Measurements from ENCODE around the gene LRRC27.

LRRC27 gene

GRCh38 chr10:132301371-132302330 lies 30.3 kb upstream of the LRRC27 start:
- H3K4me1 Mint-ChIP-seq = peaks cover 16% of the 10 kb centered on the region
- H3K27ac Mint-ChIP-seq = no peak overlapping the region
- H3K4me3 Mint-ChIP-seq = no peak overlapping the region
- peaks cover 48% of the 10 kb centered on the region for H3K27me3 Mint-ChIP-seq (ENCODE audit: low read depth)
- TF ChIP-seq CTCF (IDR thresholded peaks at IDR 0.05; ENCODE audit: unreplicated experiment in 3 of 3) = no peak
- no peaks in the 10 kb centered on the region for H3K36me3 Mint-ChIP-seq (ENCODE audit: low read depth)
- peaks cover 12% of the 10 kb centered on the region for H3K9me3 Mint-ChIP-seq

GRCh38 chr10:132302421-132303310 lies 29.3 kb upstream of the LRRC27 start:
- H3K4me3 Mint-ChIP-seq = peak overlapping the region in 2 of 3 experiments; percentile 14 to 34
- no peak overlapping the region for H3K27ac Mint-ChIP-seq
- H3K27me3 Mint-ChIP-seq (ENCODE audit: low read depth) = peaks cover 52% of the 10 kb centered on the region

GRCh38 chr10:132303361-132304115 lies 28.5 kb upstream of the LRRC27 start:
- Mint-ChIP-seq H3K4me3 (peak overlapping the region in 2 of 3 experiments; percentile 46 to 48), H3K9me3 (peaks cover 12% of the 10 kb centered on the region), H3K27ac (no peak overlapping the region), H3K36me3 (ENCODE audit: low read depth) (no peaks in the 10 kb centered on the region), H3K27me3 (ENCODE audit: low read depth) (peaks cover 51% of the 10 kb centered on the region), H3K4me1 (peaks cover 15% of the 10 kb centered on the region)
- no peak for TF ChIP-seq CTCF (IDR thresholded peaks at IDR 0.05; ENCODE audit: unreplicated experiment in 3 of 3)

More at GRCh38 chr10:132302421-132303310, 29.3 kb upstream of the LRRC27 start:
- peaks cover 12% of the 10 kb centered on the region for H3K9me3 Mint-ChIP-seq
- peaks cover 15% of the 10 kb centered on the region for H3K4me1 Mint-ChIP-seq
- H3K36me3 Mint-ChIP-seq (ENCODE audit: low read depth) = no peaks in the 10 kb centered on the region
- TF ChIP-seq CTCF (IDR thresholded peaks at IDR 0.05; ENCODE audit: unreplicated experiment in 3 of 3) = no peak

GRCh38 chr10:132304756-132305509 lies 27.1 kb upstream of the LRRC27 start:
- peak overlapping the region; percentile 32 to 91 (median 78) for H3K4me3 Mint-ChIP-seq
- H3K27ac Mint-ChIP-seq = no peak overlapping the region
- peaks cover 55% of the 10 kb centered on the region for H3K27me3 Mint-ChIP-seq (ENCODE audit: low read depth)
- no peak for TF ChIP-seq CTCF (IDR thresholded peaks at IDR 0.05; ENCODE audit: unreplicated experiment in 3 of 3)
- no peaks in the 10 kb centered on the region for H3K36me3 Mint-ChIP-seq (ENCODE audit: low read depth)
- peaks cover 12% of the 10 kb centered on the region for H3K9me3 Mint-ChIP-seq
- H3K4me1 Mint-ChIP-seq = peaks cover 15% of the 10 kb centered on the region
